ENCODE measurements around the gene GKAP1.
A peak's percentile ranks its signal among the peaks of the same experiment; 100 is the strongest.
"Not testable (repeated sequence)": the region's sequence is repeated elsewhere in the genome, so short reads cannot be mapped to it uniquely, and the experiment has no call there.

The GKAP1 gene
- total RNA-seq, result 8.6 to 12.8 (median 11.4) reads per million in 3 donors

DNA sequence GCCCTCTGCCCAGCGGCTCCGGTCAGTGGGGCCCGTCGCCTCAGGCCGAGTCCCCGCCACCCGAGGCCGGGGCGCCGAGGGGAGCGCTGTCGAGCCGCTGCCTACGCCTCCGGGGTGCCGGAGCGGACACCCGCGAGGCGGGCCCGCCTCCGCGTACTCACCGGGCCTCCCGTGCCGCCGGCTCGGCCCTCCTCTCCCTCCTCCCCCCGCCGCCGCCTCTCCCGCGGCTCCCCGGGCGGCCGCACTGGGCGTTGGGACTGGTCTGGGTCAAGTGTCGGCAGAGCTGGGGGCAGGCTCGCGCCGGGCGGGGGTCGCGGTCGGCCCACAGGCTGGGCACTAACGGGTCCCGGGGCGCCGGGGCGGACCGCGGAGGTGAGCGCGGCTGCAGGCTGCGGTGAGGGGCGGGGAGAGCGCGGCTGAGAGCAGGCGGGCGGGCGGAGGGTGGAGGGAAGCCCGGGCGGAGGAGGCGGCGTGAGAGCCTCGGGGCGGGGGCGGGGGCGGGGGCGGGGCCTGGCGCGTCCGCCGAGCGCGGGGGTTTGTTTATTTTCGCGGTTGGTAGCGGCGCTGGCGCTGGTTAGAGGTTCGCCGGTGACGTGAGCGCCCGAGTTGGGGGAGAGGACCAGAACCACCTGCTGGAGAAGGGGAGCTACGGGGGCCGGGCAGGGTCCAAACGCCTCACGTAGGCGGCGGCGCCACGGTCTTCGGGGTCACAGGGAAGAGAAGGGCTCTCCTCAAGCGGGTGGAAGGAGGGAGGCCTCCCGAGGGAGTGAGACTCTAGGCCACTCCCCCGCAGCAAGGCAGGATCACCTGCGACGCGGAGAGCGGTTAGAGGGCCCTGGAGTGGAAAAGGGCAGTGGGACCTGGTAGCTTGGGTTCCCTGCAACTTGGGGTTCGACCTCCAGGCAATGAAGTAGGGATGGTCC lies at the start of gene GKAP1:
Gene GKAP1 (minus strand): TSS at position 414 of the 923 bp plus-strand sequence. CDS start 11,252 bp downstream, outside the sequence.
- DNase-seq, result peak; percentile 79 to 80 (median 79)

DNA sequence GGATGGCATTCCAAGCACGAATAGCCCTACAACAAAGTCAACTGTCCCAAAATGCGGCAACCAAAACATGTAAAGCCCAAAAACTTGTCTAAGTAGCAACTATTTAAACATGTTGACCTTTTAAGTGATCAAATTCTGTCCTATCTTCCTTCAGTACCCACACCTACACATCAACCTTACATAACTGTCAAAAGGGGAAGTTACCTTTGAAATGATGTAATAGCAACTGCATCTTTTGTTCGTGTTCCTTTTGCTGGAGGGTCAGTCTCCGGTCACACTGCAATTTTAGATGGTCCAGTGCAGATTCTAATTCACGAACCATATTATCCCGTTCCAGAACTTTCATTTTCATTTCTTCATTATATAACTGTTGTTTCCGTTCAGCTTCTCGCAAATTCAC lies 32.3 kb upstream of the GKAP1 start:
- not testable (repeated sequence) for H3K4me1 ChIP-seq (ENCODE audit: control insufficient read depth, insufficient read depth, low read length, poor library complexity, severe bottlenecking); H3K4me3 ChIP-seq (ENCODE audit: insufficient read depth, low read depth, low read length, poor library complexity, severe bottlenecking); H3K36me3 ChIP-seq (ENCODE audit: control insufficient read depth, insufficient read depth, low read length); DNase-seq; H3K9me3 ChIP-seq (ENCODE audit: control insufficient read depth, low read length); H3K27me3 ChIP-seq (replicated peaks; ENCODE audit: control insufficient read depth, insufficient read depth, low read length, poor library complexity, severe bottlenecking); H3K27ac ChIP-seq (ENCODE audit: insufficient read depth, low read length, poor library complexity, severe bottlenecking)

More for the DNA sequence above, at the start of gene GKAP1:
- peak within 1 kb of the TSS; percentile 77 for H3K27ac ChIP-seq (ENCODE audit: insufficient read depth, low read length, poor library complexity, severe bottlenecking)
- not testable (repeated sequence) for H3K36me3 ChIP-seq (ENCODE audit: control insufficient read depth, insufficient read depth, low read length); H3K27me3 ChIP-seq (replicated peaks; ENCODE audit: control insufficient read depth, insufficient read depth, low read length, poor library complexity, severe bottlenecking); H3K9me3 ChIP-seq (ENCODE audit: control insufficient read depth, low read length); H3K4me1 ChIP-seq (ENCODE audit: control insufficient read depth, insufficient read depth, low read length, poor library complexity, severe bottlenecking)
- H3K4me3 ChIP-seq (ENCODE audit: insufficient read depth, low read depth, low read length, poor library complexity, severe bottlenecking), result peak within 1 kb of the TSS; percentile 58

DNA sequence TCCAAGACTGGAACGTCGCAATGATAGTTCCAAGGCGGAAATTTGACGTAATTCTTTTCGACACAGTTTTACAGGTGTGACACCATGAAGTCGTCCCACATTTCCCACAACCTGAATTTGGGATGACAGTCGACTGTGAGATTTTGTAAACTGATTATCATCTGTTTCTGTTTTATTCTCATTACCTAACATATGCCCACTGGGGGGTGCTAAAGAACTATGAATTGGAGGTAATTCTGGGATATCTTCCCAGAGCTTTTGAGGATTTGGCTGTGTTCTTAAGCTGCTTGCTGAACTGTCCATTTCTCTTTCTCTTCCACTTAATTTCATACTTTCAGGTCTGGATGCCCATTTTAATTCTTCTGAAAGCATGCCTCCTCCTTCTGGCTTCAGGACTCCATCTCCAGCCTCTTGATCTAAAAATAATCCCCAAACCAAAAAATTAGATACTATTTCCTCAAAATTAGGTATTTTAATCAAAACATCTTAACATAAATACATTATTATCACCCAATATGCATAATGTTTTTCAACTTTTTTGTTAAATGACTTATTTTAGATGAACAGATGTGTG lies 19.6 kb upstream of the GKAP1 start:
- not testable (repeated sequence) for H3K36me3 ChIP-seq (ENCODE audit: control insufficient read depth, insufficient read depth, low read length); H3K9me3 ChIP-seq (ENCODE audit: control insufficient read depth, low read length); H3K27me3 ChIP-seq (replicated peaks; ENCODE audit: control insufficient read depth, insufficient read depth, low read length, poor library complexity, severe bottlenecking); H3K4me1 ChIP-seq (ENCODE audit: control insufficient read depth, insufficient read depth, low read length, poor library complexity, severe bottlenecking); H3K4me3 ChIP-seq (ENCODE audit: insufficient read depth, low read depth, low read length, poor library complexity, severe bottlenecking); DNase-seq; H3K27ac ChIP-seq (ENCODE audit: insufficient read depth, low read length, poor library complexity, severe bottlenecking)

DNA sequence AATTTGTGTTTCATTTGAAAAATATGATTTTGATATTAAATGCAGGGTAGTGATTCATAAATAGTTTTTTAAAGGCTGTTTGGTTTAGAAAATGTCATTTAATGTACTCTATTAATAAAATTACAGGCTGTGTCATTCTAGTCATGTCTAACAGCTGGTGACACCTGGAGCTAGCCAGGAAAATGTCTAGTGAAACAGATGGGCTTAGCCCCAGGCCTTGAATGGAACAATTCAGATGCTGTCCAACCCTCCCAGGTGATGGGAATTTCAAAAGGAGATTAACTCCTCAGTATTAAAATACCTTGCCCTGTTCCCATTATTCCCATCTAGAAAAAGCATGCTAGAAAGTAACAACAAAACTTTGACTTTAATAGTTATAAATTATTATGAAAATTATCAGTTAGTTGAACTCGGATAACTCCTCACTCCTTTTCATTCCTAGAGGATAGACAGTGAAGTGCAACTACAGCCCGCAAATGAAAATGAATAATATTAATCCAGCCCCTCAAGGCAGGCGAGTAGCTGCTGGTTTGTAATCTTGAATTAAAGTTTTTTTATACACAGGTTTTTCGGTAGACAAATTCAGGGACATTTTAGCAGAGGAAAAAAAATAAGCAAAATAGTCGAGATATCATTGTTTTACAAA lies 13.0 kb upstream of the GKAP1 start:
- not testable (repeated sequence) for H3K36me3 ChIP-seq (ENCODE audit: control insufficient read depth, insufficient read depth, low read length); H3K4me1 ChIP-seq (ENCODE audit: control insufficient read depth, insufficient read depth, low read length, poor library complexity, severe bottlenecking); H3K9me3 ChIP-seq (ENCODE audit: control insufficient read depth, low read length); H3K4me3 ChIP-seq (ENCODE audit: insufficient read depth, low read depth, low read length, poor library complexity, severe bottlenecking); H3K27me3 ChIP-seq (replicated peaks; ENCODE audit: control insufficient read depth, insufficient read depth, low read length, poor library complexity, severe bottlenecking); H3K27ac ChIP-seq (ENCODE audit: insufficient read depth, low read length, poor library complexity, severe bottlenecking); DNase-seq

DNA sequence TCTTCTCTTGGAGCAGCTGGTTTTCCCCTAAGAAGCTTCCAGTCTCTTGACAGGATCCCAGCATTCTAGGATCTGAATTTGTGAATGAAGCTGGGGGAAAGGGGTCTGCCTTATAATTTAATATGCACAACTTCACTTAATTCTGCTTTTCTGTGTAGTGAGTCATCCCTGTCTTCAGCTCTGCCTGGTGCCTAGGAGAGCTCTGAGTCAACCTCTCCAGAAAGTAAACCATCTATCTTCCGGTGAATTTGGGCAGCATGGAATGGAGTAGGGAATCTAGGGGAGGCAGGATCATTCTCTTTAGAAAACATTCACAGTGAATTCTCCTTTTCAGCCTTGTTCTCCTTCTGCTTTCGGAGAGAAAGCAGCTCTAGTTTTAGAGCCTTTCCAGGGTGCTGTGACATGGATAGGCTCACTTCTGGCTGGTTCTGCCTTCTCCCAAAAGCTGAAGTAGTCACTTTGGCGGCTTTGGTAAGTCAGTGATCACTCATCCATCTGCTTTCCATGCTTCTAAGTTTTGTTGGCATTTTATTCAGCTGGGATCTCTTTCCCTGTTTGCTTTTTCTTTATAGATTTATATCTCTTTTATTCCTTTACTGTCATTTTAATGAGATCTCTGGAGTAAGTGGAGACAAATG lies 7.5 kb upstream of the GKAP1 start:
- not testable (repeated sequence) for H3K27me3 ChIP-seq (replicated peaks; ENCODE audit: control insufficient read depth, insufficient read depth, low read length, poor library complexity, severe bottlenecking); H3K9me3 ChIP-seq (ENCODE audit: control insufficient read depth, low read length); DNase-seq; H3K27ac ChIP-seq (ENCODE audit: insufficient read depth, low read length, poor library complexity, severe bottlenecking); H3K36me3 ChIP-seq (ENCODE audit: control insufficient read depth, insufficient read depth, low read length); H3K4me1 ChIP-seq (ENCODE audit: control insufficient read depth, insufficient read depth, low read length, poor library complexity, severe bottlenecking); H3K4me3 ChIP-seq (ENCODE audit: insufficient read depth, low read depth, low read length, poor library complexity, severe bottlenecking)

DNA sequence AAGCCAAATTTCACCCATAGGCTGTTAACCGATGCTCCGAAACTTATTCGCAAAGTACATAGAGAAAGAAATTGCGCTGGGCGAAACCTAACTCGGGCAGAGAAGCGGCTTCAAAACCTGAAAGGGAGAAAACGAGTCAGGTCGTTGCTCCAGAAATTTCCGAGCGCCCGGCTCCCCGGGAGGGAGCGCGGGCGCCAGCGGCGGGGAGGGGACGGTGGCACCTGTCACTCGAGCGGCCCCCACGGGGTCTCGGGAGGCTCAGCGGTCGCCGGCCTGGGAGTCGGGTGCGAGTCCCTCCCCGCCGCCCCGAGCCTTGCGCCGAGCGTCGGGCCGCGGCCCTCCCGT lies 586 bp downstream of the GKAP1 start:
- H3K27me3 ChIP-seq (replicated peaks; ENCODE audit: control insufficient read depth, insufficient read depth, low read length, poor library complexity, severe bottlenecking); DNase-seq; H3K9me3 ChIP-seq (ENCODE audit: control insufficient read depth, low read length); H3K4me1 ChIP-seq (ENCODE audit: control insufficient read depth, insufficient read depth, low read length, poor library complexity, severe bottlenecking); H3K36me3 ChIP-seq (ENCODE audit: control insufficient read depth, insufficient read depth, low read length): not testable (repeated sequence)
- Histone ChIP-seq H3K27ac (ENCODE audit: insufficient read depth, low read length, poor library complexity, severe bottlenecking) (peak overlapping the region; percentile 77), H3K4me3 (ENCODE audit: insufficient read depth, low read depth, low read length, poor library complexity, severe bottlenecking) (peak overlapping the region; percentile 58)

DNA sequence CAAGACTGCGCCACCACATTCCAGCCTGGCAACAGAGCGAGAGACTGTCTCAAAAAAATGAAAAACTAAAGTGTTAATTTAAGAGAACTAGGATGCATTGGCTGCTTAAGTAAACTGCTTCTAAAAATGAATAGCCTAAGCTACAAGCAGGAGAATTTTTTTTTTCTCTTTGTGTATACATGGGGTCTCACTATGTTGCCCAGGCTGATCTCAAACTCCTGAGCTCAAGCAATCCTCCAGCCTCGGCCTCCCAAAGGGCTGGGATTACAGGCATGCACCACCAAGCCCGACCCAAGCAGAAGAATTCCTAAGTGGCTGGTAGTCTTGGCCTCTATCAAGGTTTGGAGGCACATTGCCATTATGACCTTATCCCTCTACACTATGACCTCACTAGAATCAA lies 2.4 kb downstream of the GKAP1 start:
- H3K36me3 ChIP-seq (ENCODE audit: control insufficient read depth, insufficient read depth, low read length); H3K9me3 ChIP-seq (ENCODE audit: control insufficient read depth, low read length); H3K27me3 ChIP-seq (replicated peaks; ENCODE audit: control insufficient read depth, insufficient read depth, low read length, poor library complexity, severe bottlenecking); DNase-seq; H3K27ac ChIP-seq (ENCODE audit: insufficient read depth, low read length, poor library complexity, severe bottlenecking); H3K4me3 ChIP-seq (ENCODE audit: insufficient read depth, low read depth, low read length, poor library complexity, severe bottlenecking); H3K4me1 ChIP-seq (ENCODE audit: control insufficient read depth, insufficient read depth, low read length, poor library complexity, severe bottlenecking): not testable (repeated sequence)

DNA sequence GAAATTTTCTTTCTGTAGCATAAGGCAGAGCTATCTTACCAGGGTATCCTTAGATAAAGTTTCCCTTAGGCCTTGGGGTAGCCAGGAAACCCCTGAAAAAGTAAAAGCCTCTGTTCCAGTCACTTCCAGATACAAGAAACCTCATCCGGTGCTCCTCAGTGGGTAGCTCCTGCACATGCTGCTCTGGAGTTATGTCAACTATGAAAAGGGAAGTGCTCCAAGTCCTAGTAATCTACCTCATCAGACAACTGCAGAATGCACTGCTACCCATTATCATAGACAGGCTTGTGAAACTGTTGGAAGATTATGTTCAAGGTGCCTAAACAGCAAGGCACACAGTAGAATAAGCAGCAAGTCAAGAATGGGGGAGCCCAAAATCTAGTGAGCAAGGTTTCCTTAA lies 8.4 kb downstream of the GKAP1 start:
- not testable (repeated sequence) for DNase-seq; H3K4me3 ChIP-seq (ENCODE audit: insufficient read depth, low read depth, low read length, poor library complexity, severe bottlenecking); H3K27ac ChIP-seq (ENCODE audit: insufficient read depth, low read length, poor library complexity, severe bottlenecking); H3K27me3 ChIP-seq (replicated peaks; ENCODE audit: control insufficient read depth, insufficient read depth, low read length, poor library complexity, severe bottlenecking); H3K9me3 ChIP-seq (ENCODE audit: control insufficient read depth, low read length); H3K36me3 ChIP-seq (ENCODE audit: control insufficient read depth, insufficient read depth, low read length); H3K4me1 ChIP-seq (ENCODE audit: control insufficient read depth, insufficient read depth, low read length, poor library complexity, severe bottlenecking)

DNA sequence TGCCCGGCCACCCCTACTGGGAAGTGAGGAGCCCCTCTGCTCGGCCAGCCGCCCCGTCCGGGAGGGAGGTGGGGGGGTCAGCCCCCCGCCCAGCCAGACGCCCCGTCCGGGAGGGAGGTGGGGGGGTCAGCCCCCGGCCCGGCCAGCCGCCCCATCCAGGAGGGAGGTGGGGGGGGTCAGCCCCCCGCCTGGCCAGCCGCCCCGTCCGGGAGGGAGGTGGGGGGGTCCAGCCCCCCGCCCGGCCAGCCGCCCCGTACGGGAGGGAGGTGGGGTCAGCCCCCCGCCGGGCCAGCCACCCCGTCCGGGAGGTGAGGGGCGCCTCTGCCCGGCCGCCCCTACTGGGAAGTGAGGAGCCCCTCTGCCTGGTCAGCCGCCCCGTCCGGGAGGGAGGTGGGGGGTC lies 13.1 kb downstream of the GKAP1 start:
- not testable (repeated sequence) for H3K27me3 ChIP-seq (replicated peaks; ENCODE audit: control insufficient read depth, insufficient read depth, low read length, poor library complexity, severe bottlenecking); DNase-seq; H3K4me3 ChIP-seq (ENCODE audit: insufficient read depth, low read depth, low read length, poor library complexity, severe bottlenecking); H3K27ac ChIP-seq (ENCODE audit: insufficient read depth, low read length, poor library complexity, severe bottlenecking); H3K36me3 ChIP-seq (ENCODE audit: control insufficient read depth, insufficient read depth, low read length); H3K4me1 ChIP-seq (ENCODE audit: control insufficient read depth, insufficient read depth, low read length, poor library complexity, severe bottlenecking); H3K9me3 ChIP-seq (ENCODE audit: control insufficient read depth, low read length)

DNA sequence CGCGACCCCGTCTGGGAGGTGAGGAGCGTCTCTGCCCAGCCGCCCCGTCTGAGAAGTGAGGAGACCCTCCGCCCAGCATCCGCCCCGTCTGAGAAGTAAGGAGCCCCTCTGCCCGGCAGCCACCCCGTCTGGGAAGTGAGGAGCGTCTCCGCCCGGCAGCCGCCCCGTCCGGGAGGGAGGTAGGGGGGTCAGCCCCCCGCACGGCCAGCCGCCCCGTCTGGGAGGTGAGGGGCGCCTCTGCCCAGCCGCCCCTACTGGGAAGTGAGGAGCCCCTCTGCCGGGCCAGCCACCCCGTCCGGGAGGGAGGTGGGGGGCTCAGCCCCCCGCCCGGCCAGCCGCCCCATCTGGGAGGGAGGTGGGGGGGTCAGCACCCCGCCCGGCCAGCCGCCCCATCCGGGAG lies 13.6 kb downstream of the GKAP1 start:
- not testable (repeated sequence) for H3K4me1 ChIP-seq (ENCODE audit: control insufficient read depth, insufficient read depth, low read length, poor library complexity, severe bottlenecking); H3K4me3 ChIP-seq (ENCODE audit: insufficient read depth, low read depth, low read length, poor library complexity, severe bottlenecking); H3K27me3 ChIP-seq (replicated peaks; ENCODE audit: control insufficient read depth, insufficient read depth, low read length, poor library complexity, severe bottlenecking); H3K27ac ChIP-seq (ENCODE audit: insufficient read depth, low read length, poor library complexity, severe bottlenecking); H3K9me3 ChIP-seq (ENCODE audit: control insufficient read depth, low read length); H3K36me3 ChIP-seq (ENCODE audit: control insufficient read depth, insufficient read depth, low read length); DNase-seq

All from effector memory CD4-positive, alpha-beta T cell (primary cell).